ENCODE data around the gene LDLRAD3. TPM values are rescaled to one million over a fixed set of nuclear protein-coding genes. Genes with fewer than 3 reads are reported as not detected.
A peak's percentile ranks its signal among the peaks of the same experiment; 100 is the strongest.

LDLRAD3 gene
- total RNA-seq, 1 experiment from 2014 or later, result 12.1 TPM

- no peak overlapping the region for H3K9ac ChIP-seq (ENCODE audit: extremely low read depth, insufficient read length, low read length)
- H3K4me1 Mint-ChIP-seq, result peaks cover 13 to 24% of the 10 kb centered on the region in 2 experiments
Observed at GRCh38 chr11:36212564-36213392, 268.9 kb downstream of the LDLRAD3 start.

More at GRCh38 chr11:36212564-36213392, 268.9 kb downstream of the LDLRAD3 start:
- Mint-ChIP-seq H3K4me3 (no peak overlapping the region), H3K9me3 (no peaks in the 10 kb centered on the region), H3K27ac (peak overlapping the region in 2 of 3 experiments; percentile 26 to 38; a peak in 2 of 7 replicates), H3K36me3 (ENCODE audit: insufficient read depth in 1 of 3, low read depth in 3 of 3) (no peaks in the 10 kb centered on the region), H3K27me3 (ENCODE audit: low read depth) (peaks cover 1% of the 10 kb centered on the region; the same call in 1 of the 2 replicates)
- Histone ChIP-seq H3T11ph (ENCODE audit: low read length) (no peak overlapping the region), H3K56ac (ENCODE audit: insufficient read length, low read depth, low read length) (no peak overlapping the region), H2AK5ac (ENCODE audit: insufficient read length, low read length) (no peak overlapping the region), H3K23me2 (ENCODE audit: insufficient read length, low read depth, low read length, poor library complexity, severe bottlenecking) (no peaks in the 10 kb centered on the region), H2BK20ac (ENCODE audit: low read depth, low read length, poor library complexity, severe bottlenecking) (no peak overlapping the region), H3K79me1 (ENCODE audit: insufficient read depth, low read depth, low read length, poor library complexity, severe bottlenecking) (no peaks in the 10 kb centered on the region), H3K14ac (ENCODE audit: insufficient read depth, low read length) (no peak overlapping the region), H4K20me1 (ENCODE audit: control insufficient read depth, insufficient read depth, insufficient read length) (no peaks in the 10 kb centered on the region), H3K23ac (ENCODE audit: insufficient read length, low read depth, low read length) (no peak overlapping the region), H2AFZ (ENCODE audit: low read length) (no peak overlapping the region), H2BK5ac (ENCODE audit: insufficient read length, low read length) (no peak overlapping the region), H2BK12ac (ENCODE audit: insufficient read length, low read depth, low read length) (no peak overlapping the region), H3K4ac (ENCODE audit: low read depth, low read length) (no peak overlapping the region), H3K9me3 (ENCODE audit: control insufficient read depth, low read depth, low read length) (no peaks in the 10 kb centered on the region), H3K4me2 (ENCODE audit: insufficient read depth, insufficient read length, low read length) (no peak overlapping the region), H4K91ac (ENCODE audit: insufficient read length, low read depth, low read length) (no peak overlapping the region), H3K79me2 (ENCODE audit: insufficient read depth, low read length) (no peaks in the 10 kb centered on the region), H4K5ac (ENCODE audit: insufficient read length, low read depth, low read length) (no peak overlapping the region), H3K18ac (ENCODE audit: insufficient read length, low read depth, low read length) (no peak overlapping the region), H3K4me1 (ENCODE audit: insufficient read depth, low read length) (no peaks in the 10 kb centered on the region), H3K27ac (ENCODE audit: insufficient read length, low read depth, low read length) (no peak overlapping the region), H4K8ac (replicated peaks; ENCODE audit: insufficient read length, low read depth, low read length) (no peak overlapping the region), H2BK120ac (ENCODE audit: low read depth, low read length, poor library complexity, severe bottlenecking) (no peak overlapping the region), H2BK15ac (ENCODE audit: low read depth, low read length) (no peak overlapping the region), H3K27me3 (ENCODE audit: insufficient read depth, low read length) (no peaks in the 10 kb centered on the region)
- no CpG with 5 or more reads among the region's 7 CpGs for WGBS (ENCODE audit: extremely low coverage, insufficient read length, low lambda C conversion rate)
- no peak for DNase-seq
- no peak for TF ChIP-seq CTCF (conservative IDR thresholded peaks at IDR 0.05)
